ENCODE data around the gene ZSWIM3.

- no peak for TF ChIP-seq CTCF (conservative IDR thresholded peaks at IDR 0.05)
- TF ChIP-seq ZFX (IDR thresholded peaks at IDR 0.05), result no peak
Observed at GRCh38 chr20:45841407-45842129, 15.8 kb upstream of the ZSWIM3 start.

All from C4-2B (cell line).